CD4-positive, alpha-beta T cell (primary cell): ENCODE results near the gene STAMBPL1. TPM values are rescaled to one million over a fixed set of nuclear protein-coding genes. Genes with fewer than 3 reads are reported as not detected.

Experiments
- ATAC-seq: fragments of 200-7000 bp; cut with Tn5 transposase; one replicate; pipeline ENCODE4 v1.10.0; 2022; ENCODE audit warnings: mild to moderate bottlenecking; ENCODE audit not compliant: poor library complexity
- CTCF ChIA-PET: fragments of 350-600 bp; sonication (Branson Sonifier 250); formaldehyde crosslinking; loops from one replicate; lab custom pipeline; 2021; ENCODE audit warnings: antibody characterized with exemption, inconsistent platforms; lab: Charles Lee
- POLR2A ChIA-PET: fragments of 350-600 bp; sonication (Branson Sonifier 250); formaldehyde crosslinking; loops from one replicate; lab custom pipeline; 2021; ENCODE audit warnings: antibody characterized with exemption, inconsistent platforms; lab: Charles Lee
- DNase-seq, 14 experiments: peaks; one replicate each; pipeline ENCODE4 v3.0.0-alpha.2; 2013 to 2020; ENCODE audit warnings: mixed read lengths in 2 of 14
- H3K27ac ChIP-seq, 2 donors: one replicate each; pipeline versions ENCODE4 v1.5.1 to v1.7.0; 2013; ENCODE audit warnings: low read length in 2 of 2, low read depth in 1 of 2, mild to moderate bottlenecking in 1 of 2
- H3K27me3 ChIP-seq, 2 experiments: 1 replicate in 1 of 2; 2 replicates in 1 of 2; pipeline versions ENCODE4 v1.6.1 to v1.7.0; 2013; ENCODE audit warnings: low read length in 2 of 2, control low read depth in 1 of 2, mild to moderate bottlenecking in 1 of 2, moderate library complexity in 1 of 2; ENCODE audit not compliant: insufficient read depth in 2 of 2, control insufficient read depth in 1 of 2
- H3K36me3 ChIP-seq: one replicate; pipeline ENCODE4 v1.6.1; 2013; ENCODE audit warnings: low read length, control low read depth; ENCODE audit not compliant: insufficient read depth
- H3K4me1 ChIP-seq: one replicate; pipeline ENCODE4 v1.6.1; 2013; ENCODE audit warnings: low read length, control low read depth; ENCODE audit not compliant: insufficient read depth
- H3K4me3 ChIP-seq: one replicate; pipeline ENCODE4 v1.5.1; 2013; ENCODE audit warnings: mild to moderate bottlenecking, low read length, moderate library complexity
- H3K9me3 ChIP-seq, 2 experiments: 1 replicate in 1 of 2; 2 replicates in 1 of 2; pipeline versions ENCODE4 v1.6.1 to v1.7.0; 2013; ENCODE audit warnings: low read length in 2 of 2, mild to moderate bottlenecking in 2 of 2, control low read depth in 1 of 2, moderate library complexity in 1 of 2; ENCODE audit not compliant: control insufficient read depth in 1 of 2, insufficient read depth in 1 of 2
- H3K27ac Mint-ChIP-seq: one replicate; pipeline ENCODE4 v1.8.0; 2020; ENCODE audit warnings: mixed read lengths
- H3K27me3 Mint-ChIP-seq: one replicate; pipeline ENCODE4 v1.8.0; 2021; ENCODE audit warnings: mixed read lengths
- H3K36me3 Mint-ChIP-seq: one replicate; pipeline ENCODE4 v1.8.0; 2021; ENCODE audit warnings: low read depth, mixed read lengths
- H3K4me1 Mint-ChIP-seq: one replicate; pipeline ENCODE4 v1.8.0; 2021; ENCODE audit warnings: low read depth, mixed read lengths
- H3K4me3 Mint-ChIP-seq: one replicate; pipeline ENCODE4 v1.8.0; 2020; ENCODE audit warnings: mild to moderate bottlenecking, mixed read lengths
- H3K9me3 Mint-ChIP-seq: one replicate; pipeline ENCODE4 v1.8.0; 2020; ENCODE audit warnings: mixed read lengths
- CTCF ChIP-seq: fragments of 200-600 bp; IDR thresholded peaks from one replicate; pipeline ENCODE4 v1.8.0; 2022; ENCODE audit warnings: antibody characterized with exemption, mild to moderate bottlenecking
- intact Hi-C, 2 experiments: fragments of 100-400 bp; cut with DNase I in 1 of 2; cut with micrococcal nuclease in 1 of 2; formaldehyde crosslinking; loops; one replicate each; pipeline versions ENCODE4 v1.15.1 to v1.9.0; 2023 to 2025; cut with DNase I, micrococcal nuclease
- total RNA-seq, 174 experiments: library from RNA in 2 of 174; stranded (reverse) in 2 of 174; gene quantifications; one replicate each; pipeline ENCODE4 v1.2.3 and lab custom pipeline; 2021 to 2026

The STAMBPL1 gene
- total RNA-seq, 2 experiments from 2014 or later, result 23.7 to 26.7 TPM

- H3K36me3 Mint-ChIP-seq, result peaks cover 11% of the 10 kb centered on the region
- CTCF ChIA-PET, result interaction anchor here (0.7 to 1.3 kb wide), 2 partner anchors 11 to 146 kb away, joined by 3 to 4 read pairs; no protein-coding TSS in a partner anchor
- Histone ChIP-seq H3K4me3 (no peak overlapping the region), H3K9me3 (no peaks in the 10 kb centered on the region), H3K4me1 (no peaks in the 10 kb centered on the region), H3K27me3 (no peaks in the 10 kb centered on the region), H3K27ac (no peak overlapping the region), H3K36me3 (peaks cover 2% of the 10 kb centered on the region)
- DNase-seq (no peak), ATAC-seq (no peak)
- intact Hi-C loops, result no loop called here
- H3K4me3 Mint-ChIP-seq, result no peak overlapping the region
- H3K4me1 Mint-ChIP-seq, result no peaks in the 10 kb centered on the region
- POLR2A ChIA-PET, result interaction anchor here (0.6 kb wide), 1 partner anchor 454 kb away, joined by 3 read pairs; no protein-coding TSS in a partner anchor
- no peak overlapping the region for H3K27ac Mint-ChIP-seq
- no peak for TF ChIP-seq CTCF
- H3K9me3 Mint-ChIP-seq, result no peaks in the 10 kb centered on the region
- H3K27me3 Mint-ChIP-seq, result no peaks in the 10 kb centered on the region
Observed at GRCh38 chr10:88946200-88946599, 66.2 kb downstream of the STAMBPL1 start.

GRCh38 chr10:88946965-88947590, 67.0 kb downstream of the STAMBPL1 start:
- Mint-ChIP-seq H3K4me1 (no peaks in the 10 kb centered on the region), H3K4me3 (no peak overlapping the region), H3K27ac (no peak overlapping the region), H3K27me3 (no peaks in the 10 kb centered on the region), H3K9me3 (no peaks in the 10 kb centered on the region), H3K36me3 (peaks cover 6% of the 10 kb centered on the region)
- H3K9me3 ChIP-seq, result no peaks in the 10 kb centered on the region
- intact Hi-C loops, result no loop called here
- no peak overlapping the region for H3K27ac ChIP-seq
- H3K4me1 ChIP-seq, result no peaks in the 10 kb centered on the region
- H3K36me3 ChIP-seq, result no peaks in the 10 kb centered on the region
- H3K4me3 ChIP-seq, result no peak overlapping the region
- DNase-seq (no peak), ATAC-seq (no peak)
- no peaks in the 10 kb centered on the region for H3K27me3 ChIP-seq
- ChIA-PET POLR2A (no interaction called here), CTCF (interaction anchor here (1.3 kb wide), 1 partner anchor 12 kb away, joined by 4 read pairs; no protein-coding TSS in a partner anchor)
- TF ChIP-seq CTCF, result no peak

- Histone ChIP-seq H3K4me1 (no peaks in the 10 kb centered on the region), H3K4me3 (no peak overlapping the region), H3K36me3 (no peaks in the 10 kb centered on the region), H3K27ac (no peak overlapping the region), H3K27me3 (no peaks in the 10 kb centered on the region), H3K9me3 (no peaks in the 10 kb centered on the region)
- Mint-ChIP-seq H3K9me3 (no peaks in the 10 kb centered on the region), H3K4me1 (no peaks in the 10 kb centered on the region), H3K27ac (no peak overlapping the region), H3K4me3 (no peak overlapping the region), H3K36me3 (peaks cover 6% of the 10 kb centered on the region), H3K27me3 (no peaks in the 10 kb centered on the region)
- ATAC-seq, result no peak
- intact Hi-C loops, result no loop called here
- CTCF ChIA-PET, result interaction anchor here (0.6 kb wide), 1 partner anchor 26 kb away, joined by 3 read pairs; no protein-coding TSS in a partner anchor
- no peak for DNase-seq
- POLR2A ChIA-PET, result interaction anchor here (0.7 to 0.8 kb wide), 2 partner anchors 41 to 42 kb away, joined by 3 read pairs; no protein-coding TSS in a partner anchor
- TF ChIP-seq CTCF, result no peak
Observed at GRCh38 chr10:88949051-88949450, 69.0 kb downstream of the STAMBPL1 start.
